PFSK-1 (cell line): ENCODE data around the gene ACAP3.

Source experiments
- POLR2AphosphoS5 ChIP-seq: IDR thresholded peaks from 2 replicates; pipeline ENCODE4 v1.6.1; 2012; ENCODE audit warnings: low read depth, mild to moderate bottlenecking, control low read depth, low read length, moderate library complexity
- REST ChIP-seq, 2 experiments: IDR thresholded peaks; 2 replicates each; pipeline versions ENCODE4 v1.6.1 to v1.8.0; 2011 to 2012; ENCODE audit warnings: low read depth in 2 of 2, low read length in 2 of 2, control low read depth in 1 of 2, inconsistent platforms in 1 of 2, mild to moderate bottlenecking in 1 of 2, moderate library complexity in 1 of 2; ENCODE audit not compliant: insufficient read depth in 1 of 2
- SIN3A ChIP-seq: IDR thresholded peaks from 2 replicates; pipeline ENCODE4 v1.6.1; 2012; ENCODE audit warnings: mild to moderate bottlenecking, low read length, moderate library complexity, borderline replicate concordance; ENCODE audit not compliant: insufficient read depth

DNA sequence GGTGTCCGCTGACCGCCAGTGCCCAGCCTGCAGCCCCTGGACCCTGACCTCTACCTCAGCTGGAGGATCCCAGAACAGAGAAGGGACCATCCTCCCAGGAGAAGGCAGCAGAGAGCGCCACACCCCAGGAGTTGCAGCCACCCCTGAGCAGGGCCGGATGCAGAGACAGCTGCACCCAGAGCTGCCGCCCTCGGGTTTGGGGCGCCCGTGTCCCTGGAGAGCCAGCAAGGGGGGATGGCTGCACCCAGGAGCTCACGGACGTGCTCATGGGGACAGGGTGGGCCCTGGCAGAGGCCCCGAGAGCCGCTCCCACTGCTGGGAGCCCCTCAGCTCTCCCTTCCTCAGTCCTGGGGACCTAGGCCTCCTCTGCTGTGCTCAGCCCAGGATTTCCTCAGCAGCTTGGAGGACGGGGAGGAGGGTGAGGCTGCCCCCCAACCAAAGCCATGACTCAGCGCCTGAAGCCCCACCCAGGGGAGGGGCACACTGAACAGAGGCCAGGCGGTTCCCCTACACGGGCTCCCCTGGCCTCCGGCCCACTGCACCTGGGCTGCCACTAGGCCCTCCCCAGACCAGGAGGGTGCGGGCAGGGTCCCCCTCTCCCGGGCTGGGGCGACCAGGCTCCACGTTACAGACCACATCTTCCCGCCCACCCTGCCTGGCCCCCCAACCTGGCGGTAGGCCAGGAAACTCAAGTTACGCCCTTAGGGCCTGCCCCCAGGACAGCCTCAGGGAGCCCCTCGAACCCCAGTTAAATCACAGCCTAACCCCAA is 2.2 kb downstream of the ACAP3 start:
- TF ChIP-seq SIN3A (no peak), REST (IDR thresholded peaks at IDR 0.05; ENCODE audit: insufficient read depth in 1 of 2, low read depth in 2 of 2, low read length in 2 of 2) (no peak), POLR2AphosphoS5 (no peak)
